ENCODE measurements around the gene SOX6.

The SOX6 gene

GRCh38 chr11:15942936-15943335, 413.4 kb downstream of the SOX6 start:
- CTCF ChIA-PET = interaction anchor here (1.0 kb wide), 1 partner anchor 21 kb away, joined by 3 read pairs; no protein-coding TSS in a partner anchor
- H3K27ac ChIP-seq = no peak overlapping the region
- DNase-seq (ENCODE audit: low spot score) = no peak
- POLR2A ChIA-PET (ENCODE audit: low non-redundant PET) = no interaction called here
- no peak for TF ChIP-seq CTCF (conservative IDR thresholded peaks at IDR 0.05; ENCODE audit: low read depth)

DNA sequence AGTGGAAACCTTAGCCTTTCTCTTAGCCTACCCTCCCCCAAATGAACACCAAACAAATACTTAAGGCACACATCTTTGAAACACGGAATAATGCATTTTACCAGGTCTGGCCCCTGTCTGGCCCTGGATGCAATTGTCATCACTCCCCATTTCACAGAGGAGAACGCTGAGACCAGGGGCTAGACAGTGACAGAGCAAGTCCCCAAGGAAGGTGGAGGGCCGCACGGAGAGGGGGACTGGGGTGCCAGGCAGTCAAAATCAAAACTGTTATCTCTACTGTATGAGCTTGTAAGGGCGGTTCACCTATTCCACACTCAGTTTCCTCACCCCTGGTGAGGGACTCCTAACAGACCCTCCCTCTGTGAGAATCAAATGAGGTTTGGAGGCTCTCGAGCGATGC, 414.2 kb downstream of the SOX6 start:
- no peak for TF ChIP-seq CTCF (conservative IDR thresholded peaks at IDR 0.05; ENCODE audit: low read depth)
- POLR2A ChIA-PET (ENCODE audit: low non-redundant PET) = no interaction called here
- CTCF ChIA-PET = no interaction called here
- H3K27ac ChIP-seq = no peak overlapping the region
- no peak for DNase-seq (ENCODE audit: low spot score)

DNA sequence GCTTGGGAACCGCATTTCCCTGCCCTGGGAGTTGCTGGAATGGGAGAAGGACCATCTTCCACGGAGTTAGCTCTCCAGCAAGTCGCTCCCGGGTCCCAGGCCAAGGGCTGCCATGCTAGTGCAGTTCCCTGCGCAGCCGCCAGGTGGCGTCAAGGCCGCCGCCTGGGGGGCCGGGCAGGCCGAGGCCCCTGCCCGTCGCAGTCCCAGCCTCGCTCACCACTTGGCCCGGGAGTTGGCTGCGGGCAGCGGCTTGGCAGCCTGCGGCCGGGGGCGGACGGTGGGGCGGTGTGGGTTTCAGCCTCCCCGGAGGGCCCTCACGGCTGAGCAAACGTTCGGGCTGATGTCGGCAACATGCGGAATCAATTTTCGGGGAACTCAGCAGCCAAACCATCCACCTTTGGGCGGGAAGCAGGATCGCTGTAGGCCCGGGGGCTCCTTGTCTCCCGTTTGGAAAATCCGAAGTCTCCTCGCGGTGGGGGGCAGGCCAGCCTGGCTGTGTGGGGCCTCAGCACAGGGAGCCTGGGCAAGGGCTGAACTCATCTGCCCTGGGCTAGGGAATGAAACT, 415.1 kb downstream of the SOX6 start:
- DNase-seq (ENCODE audit: low spot score) = peak; percentile 44

GRCh38 chr11:15940462-15941205, 415.7 kb downstream of the SOX6 start:
- TF ChIP-seq CTCF (conservative IDR thresholded peaks at IDR 0.05; ENCODE audit: low read depth) = no peak
- H3K27ac ChIP-seq = no peak overlapping the region
- no peak for DNase-seq (ENCODE audit: low spot score)
- POLR2A ChIA-PET (ENCODE audit: low non-redundant PET) = no interaction called here
- CTCF ChIA-PET = interaction anchor here (0.6 to 0.8 kb wide), 8 partner anchors 9 to 326 kb away, joined by 3 to 8 read pairs (median 3); no protein-coding TSS in a partner anchor

More for the DNA sequence above, 415.1 kb downstream of the SOX6 start:
- H3K27ac ChIP-seq = no peak overlapping the region
- POLR2A ChIA-PET (ENCODE audit: low non-redundant PET) = no interaction called here
- TF ChIP-seq CTCF (conservative IDR thresholded peaks at IDR 0.05; ENCODE audit: low read depth) = peak; percentile 87
- CTCF ChIA-PET = interaction anchor here (0.6 to 0.8 kb wide), 7 partner anchors 9 to 327 kb away, joined by 3 to 8 read pairs (median 3); no protein-coding TSS in a partner anchor

DNA sequence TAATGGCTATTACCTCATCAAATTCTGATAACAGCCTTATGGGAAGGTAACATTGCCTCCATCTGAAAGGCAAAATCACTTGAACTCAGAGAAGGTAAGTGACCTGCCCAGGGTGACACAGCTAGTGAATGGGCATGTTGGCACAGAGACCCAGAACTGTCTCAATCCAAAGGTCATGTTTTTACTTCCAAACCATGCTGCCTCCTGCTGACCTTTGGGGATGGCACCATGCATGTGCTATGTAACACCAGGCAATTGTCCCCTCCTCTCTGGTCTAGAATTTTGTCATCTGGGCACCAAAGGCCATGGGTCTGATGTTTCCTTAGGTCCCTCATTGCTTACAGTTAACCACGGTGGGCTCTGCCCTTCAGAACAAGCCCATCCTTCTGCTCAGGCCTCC, 417.4 kb downstream of the SOX6 start:
- ChIA-PET POLR2A (ENCODE audit: low non-redundant PET) (no interaction called here), CTCF (no interaction called here)
- H3K27ac ChIP-seq = no peak overlapping the region
- no peak for DNase-seq (ENCODE audit: low spot score)
- TF ChIP-seq CTCF (conservative IDR thresholded peaks at IDR 0.05; ENCODE audit: low read depth) = no peak

DNA sequence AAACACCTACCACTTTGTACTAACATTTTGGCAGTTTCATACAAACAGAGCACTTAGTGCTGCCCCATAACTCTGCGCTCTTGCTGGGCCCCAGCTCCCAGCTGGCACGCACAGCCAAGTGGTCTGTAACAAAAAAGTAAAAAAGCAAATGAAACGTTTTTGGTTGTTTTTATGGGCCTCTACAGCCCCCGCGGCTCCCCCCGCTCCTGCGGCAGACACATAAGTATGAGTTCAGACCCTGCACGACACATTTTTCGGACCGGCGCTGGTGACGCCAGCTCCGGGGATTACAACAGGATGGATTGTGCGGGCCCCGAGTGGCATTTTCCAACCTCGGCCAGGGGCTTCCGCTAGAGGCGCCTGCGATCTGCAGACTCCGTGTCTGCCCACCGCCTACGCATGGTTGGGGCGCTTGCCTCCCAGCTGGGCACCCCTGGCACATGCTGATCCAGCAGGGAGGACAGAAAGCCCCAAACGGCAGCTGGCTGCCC, 418.2 kb downstream of the SOX6 start:
- DNase-seq (ENCODE audit: low spot score) = no peak
- CTCF ChIA-PET = interaction anchor here (0.6 kb wide), 1 partner anchor 1730 kb away, joined by 5 read pairs; no protein-coding TSS in a partner anchor
- POLR2A ChIA-PET (ENCODE audit: low non-redundant PET) = no interaction called here
- H3K27ac ChIP-seq = no peak overlapping the region
- no peak for TF ChIP-seq CTCF (conservative IDR thresholded peaks at IDR 0.05; ENCODE audit: low read depth)
